HG03565 (cell line): ENCODE data around the gene UVRAG.
A peak's percentile ranks its signal among the peaks of the same experiment; 100 is the strongest.

Source experiments
- ATAC-seq: cut with Tn5 transposase; IDR thresholded peaks from one replicate; pipeline ENCODE4 v1.9.1; 2021; ENCODE audit warnings: mild to moderate bottlenecking, moderate library complexity; ENCODE audit not compliant: unreplicated experiment

Gene UVRAG

GRCh38 chr11:76086743-76087635 lies 272.0 kb downstream of the UVRAG start:
- no peak for ATAC-seq

DNA sequence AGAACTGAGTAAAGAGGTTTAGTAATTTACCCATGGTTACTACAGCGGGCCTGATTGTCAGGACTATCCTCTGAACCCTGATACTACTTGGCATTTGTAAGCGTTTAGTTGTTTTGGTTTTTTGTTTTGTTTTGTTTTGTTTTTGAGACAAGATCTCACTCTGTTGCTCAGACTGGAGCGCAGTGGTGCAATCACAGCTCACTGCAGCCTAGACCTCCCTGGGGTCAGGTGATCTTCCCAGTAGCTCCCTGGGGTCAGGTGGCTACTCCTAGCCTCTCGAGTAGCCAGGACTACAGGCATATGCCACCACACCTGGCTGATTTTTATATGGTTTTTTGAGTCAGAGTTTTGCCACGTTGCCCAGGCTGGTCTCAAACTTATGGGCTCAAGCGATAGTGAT lies 272.7 kb downstream of the UVRAG start:
- ATAC-seq = no peak

GRCh38 chr11:76088511-76088910 lies 273.5 kb downstream of the UVRAG start:
- ATAC-seq = no peak

DNA sequence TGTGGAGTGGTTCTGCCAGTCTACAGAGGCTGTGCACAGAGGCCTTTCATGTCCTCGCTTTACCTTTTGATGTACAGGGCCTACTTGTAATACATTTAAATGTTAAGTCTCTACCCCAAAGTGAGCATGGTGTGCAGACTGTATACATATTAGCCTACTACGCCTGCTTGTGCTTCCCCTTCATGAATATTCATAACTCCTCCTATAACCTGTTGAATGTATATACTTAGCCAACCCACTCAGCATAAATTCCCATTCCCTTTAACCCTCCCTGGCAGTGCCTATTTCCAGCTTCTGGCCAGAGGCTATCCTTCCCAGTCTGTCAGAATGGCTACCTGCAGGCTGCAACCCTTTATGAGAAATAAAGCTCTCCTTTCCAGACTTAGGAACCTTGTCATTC lies 275.2 kb downstream of the UVRAG start:
- no peak for ATAC-seq

DNA sequence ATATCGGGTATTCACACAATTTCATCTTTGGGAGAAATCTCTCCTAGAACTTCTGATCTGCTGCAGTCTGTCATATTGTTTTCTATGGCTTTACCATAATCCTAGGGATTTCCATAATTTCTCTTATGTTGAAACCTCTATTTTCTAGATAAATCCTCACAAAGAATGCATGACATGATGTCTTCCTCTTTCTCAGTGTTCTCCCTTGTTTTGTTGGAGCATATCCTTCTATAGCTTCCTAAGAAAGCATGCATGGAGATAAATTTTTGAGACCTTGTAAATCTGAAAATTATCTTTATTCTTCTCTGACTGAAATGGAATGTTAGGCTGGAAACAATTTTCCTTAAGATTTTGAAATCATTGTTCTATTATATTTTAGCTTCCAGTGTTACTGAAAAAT lies 275.8 kb downstream of the UVRAG start:
- no peak for ATAC-seq

- no peak for ATAC-seq
Measured at GRCh38 chr11:76094740-76095139, 279.7 kb downstream of the UVRAG start.

DNA sequence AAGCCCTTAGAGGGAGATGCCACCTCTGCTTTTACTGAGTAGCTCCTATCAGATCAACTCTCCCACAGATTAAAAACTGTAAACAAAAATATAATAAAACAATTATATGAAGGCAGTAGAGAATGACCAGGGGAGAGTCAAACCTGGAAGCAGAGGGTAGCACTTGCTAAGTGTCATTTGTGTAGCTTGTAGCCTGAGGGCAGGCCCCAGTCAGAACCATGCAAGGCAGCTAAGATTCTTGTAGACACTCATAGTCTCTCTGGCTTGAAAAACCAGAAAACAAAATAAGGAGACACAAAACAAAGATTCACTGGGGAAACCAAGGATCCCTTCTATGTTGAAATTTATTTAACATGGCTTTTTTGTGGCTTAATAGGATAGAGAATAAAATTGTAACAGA lies 280.9 kb downstream of the UVRAG start:
- ATAC-seq = no peak

- ATAC-seq = no peak
Measured at GRCh38 chr11:76096552-76096951, 281.5 kb downstream of the UVRAG start.

DNA sequence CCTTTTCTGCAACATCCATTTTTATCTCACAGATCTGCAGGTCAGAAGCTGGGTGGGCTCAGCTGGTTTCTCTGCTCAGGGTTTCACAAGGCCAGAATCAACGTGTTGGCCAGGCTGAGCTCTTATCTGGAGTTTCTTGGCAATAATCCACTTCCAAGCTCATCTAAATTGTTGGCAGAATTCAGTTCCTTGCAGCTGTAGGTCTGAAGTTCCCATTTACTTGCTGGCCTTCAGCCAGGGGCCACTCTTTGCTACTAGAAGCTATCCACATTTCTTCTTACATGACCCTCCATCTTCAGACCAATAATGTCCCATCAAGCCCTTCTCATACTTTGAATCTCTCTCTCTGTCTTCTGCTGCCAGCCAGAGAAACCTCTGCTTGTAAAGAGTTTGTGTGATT lies 287.8 kb downstream of the UVRAG start:
- no peak for ATAC-seq

DNA sequence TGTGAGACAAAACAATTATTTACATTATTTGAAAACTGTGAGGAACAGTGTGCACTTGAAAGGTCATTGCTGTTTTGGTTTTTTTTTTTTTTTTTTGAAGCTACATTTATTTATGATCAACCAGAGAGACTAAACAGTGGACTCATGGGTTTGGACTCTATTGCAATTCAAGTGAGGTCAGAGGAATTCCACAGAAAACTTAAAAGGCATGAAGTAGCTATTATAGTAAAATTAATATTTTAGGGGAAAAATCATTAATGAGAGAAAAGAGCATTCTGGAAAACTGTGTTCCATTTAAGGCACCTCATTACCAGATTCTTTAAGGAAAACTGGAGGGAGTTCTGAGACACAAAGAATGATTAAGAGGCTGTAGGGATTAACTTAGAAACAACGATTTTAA lies 288.4 kb downstream of the UVRAG start:
- ATAC-seq = no peak

DNA sequence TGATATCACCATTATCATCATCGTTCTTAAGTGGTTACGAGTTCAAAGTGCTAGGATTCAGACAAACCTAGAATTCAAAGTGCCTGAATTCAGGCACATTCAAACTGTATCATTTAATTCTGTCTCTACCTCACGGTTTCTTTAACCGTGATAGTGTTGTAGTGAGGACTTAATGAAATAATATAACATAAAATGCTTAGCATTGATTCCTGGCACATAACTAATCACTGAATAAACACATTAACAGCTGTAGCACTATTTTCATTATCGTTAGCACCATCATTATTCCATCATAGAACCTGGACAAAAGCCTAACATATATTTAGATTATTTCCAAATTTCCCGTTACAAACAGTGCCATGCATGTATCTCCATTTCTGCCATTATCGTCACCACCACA lies 289.3 kb downstream of the UVRAG start:
- ATAC-seq = no peak

- ATAC-seq = no peak
Measured at GRCh38 chr11:76105637-76106036, 290.6 kb downstream of the UVRAG start.

GRCh38 chr11:76107971-76108370 lies 293.0 kb downstream of the UVRAG start:
- no peak for ATAC-seq

- no peak for ATAC-seq
Measured at GRCh38 chr11:76114238-76114637, 299.2 kb downstream of the UVRAG start.

DNA sequence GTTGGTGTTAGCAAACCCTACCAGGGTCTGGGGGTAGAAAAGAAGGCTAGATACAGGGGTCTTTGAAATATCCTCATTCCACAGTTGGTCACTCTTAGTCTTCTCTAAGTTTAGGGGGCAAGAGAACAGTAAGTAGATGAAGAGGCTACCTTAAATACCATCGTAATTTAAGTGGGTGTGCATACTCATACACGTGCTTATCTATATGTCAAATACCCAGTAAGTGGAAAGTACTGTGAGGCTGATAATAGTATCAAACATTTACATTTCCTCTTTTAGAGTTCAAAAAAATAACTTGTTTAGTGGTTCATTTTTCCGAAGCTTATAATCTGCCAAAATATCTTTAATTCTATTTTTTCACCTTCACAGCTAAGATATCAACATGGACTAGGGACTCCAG lies 300.5 kb downstream of the UVRAG start:
- no peak for ATAC-seq

DNA sequence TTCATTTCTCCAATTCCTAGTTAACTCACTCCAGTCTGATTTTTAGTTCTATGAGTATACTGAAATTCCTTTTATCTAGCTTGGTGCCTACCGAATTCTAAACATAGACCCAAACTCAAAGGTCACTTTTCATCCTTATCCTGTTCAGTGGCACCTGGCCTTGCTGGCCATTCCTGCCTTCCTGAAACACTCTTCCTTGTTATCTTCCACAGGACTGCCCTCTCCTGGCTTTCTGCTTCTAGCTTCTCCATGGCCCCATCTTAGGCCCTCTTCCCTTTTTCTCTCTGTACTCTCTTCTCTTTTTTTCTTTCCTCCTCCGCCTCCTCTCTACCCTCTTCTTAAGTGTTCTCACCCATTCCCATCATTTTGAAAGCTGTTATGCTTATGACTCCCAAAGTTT lies 304.0 kb downstream of the UVRAG start:
- no peak for ATAC-seq

DNA sequence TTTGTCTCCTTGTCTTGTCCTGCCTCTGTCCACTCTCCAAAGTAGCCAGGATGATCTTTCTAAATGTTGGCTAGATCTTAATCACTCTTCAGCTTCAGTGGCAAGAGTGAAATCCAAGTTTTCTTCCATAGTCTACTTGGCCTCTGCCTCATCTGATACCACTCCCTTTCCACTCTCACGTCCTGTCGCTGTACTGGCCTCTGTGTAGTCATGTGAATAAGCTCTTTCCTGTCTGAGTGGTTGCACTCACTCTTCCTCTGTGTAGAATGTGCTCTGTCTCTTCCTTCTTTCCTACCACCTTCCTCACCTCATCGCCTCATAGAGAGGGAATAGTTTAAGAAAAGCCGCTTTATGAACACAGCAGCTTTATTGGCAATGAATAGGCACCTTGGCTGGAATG lies 304.8 kb downstream of the UVRAG start:
- ATAC-seq = no peak

- ATAC-seq = no peak
Measured at GRCh38 chr11:76120513-76121101, 305.6 kb downstream of the UVRAG start.

- ATAC-seq = no peak
Measured at GRCh38 chr11:76123248-76123647, 308.2 kb downstream of the UVRAG start.

DNA sequence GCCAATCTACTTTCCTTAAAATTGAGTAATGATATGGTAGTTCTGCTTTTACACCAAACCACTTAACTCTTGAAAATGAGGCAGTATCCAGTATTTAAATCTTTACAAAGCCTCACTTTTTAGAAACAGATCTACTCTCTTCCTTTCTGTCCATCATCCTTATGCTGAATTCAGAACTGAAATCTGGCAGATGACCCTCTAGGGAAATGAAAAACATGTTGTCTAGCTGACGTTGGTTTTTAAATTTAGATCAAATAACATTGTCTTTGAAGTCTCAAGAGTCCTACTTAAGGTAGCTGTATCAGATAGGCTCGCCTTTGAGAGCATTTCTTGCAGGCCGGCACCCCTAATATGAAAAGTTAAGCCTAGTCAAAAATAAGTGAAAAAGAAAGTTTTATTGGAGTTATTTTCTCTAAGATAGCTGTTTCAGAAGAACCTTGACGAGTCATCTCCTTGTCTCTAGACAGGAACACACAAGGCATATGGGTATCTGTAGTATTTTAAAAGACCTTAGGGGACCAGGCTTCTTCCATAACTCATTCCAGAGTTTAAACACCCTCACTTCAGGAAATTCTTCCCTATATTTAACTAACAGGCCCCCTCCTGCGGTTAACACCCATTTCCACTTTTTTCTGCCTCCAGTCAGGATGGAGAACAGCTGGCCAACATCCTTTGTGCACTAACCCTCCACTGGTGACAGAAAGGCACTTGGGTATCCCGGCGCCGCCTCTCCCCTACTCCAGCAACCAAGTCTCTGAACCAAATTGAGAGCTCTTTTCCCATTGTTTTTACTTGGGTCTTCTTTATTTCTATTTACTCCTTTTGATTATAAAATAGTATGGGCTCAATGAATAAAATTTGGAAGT lies 310.1 kb downstream of the UVRAG start:
- ATAC-seq = peak; percentile 65

DNA sequence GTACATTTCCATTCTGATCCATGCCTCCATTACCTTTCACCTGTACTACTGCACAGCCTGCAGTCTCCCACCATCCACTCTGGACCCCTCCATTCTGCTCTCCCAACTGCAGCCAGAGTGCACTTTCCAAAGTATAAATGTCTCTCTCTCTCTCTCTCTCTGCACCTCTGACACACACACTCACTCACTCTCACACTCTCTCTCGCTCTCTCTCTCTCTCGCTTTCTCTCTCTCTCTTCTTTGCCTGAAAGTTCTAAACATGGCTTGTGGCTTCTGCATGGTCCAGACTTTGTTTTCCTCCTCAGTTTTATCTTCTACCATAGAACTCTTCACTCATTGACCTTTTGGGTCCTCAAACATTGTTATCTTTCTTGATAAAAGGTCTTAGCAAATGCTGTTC lies 314.7 kb downstream of the UVRAG start:
- no peak for ATAC-seq

DNA sequence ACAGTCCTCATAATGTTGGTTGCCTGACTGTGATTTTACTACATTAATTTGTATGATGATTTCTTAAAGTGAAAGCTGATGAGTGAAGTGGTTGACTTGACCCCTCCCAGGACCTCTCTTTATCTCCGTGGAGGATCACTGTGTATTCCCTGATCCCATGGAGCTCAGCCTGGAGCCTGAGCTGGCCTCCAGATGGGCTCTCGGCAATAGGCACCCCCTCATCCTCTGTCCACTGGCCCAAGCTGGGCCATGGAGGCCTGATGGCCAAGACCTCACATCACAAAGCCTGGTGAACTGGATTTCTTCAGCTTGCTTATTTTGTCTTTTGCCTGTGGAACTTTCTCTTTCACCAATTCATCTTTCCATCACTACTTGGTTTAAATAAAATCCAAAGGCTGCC lies 316.1 kb downstream of the UVRAG start:
- ATAC-seq = no peak
